ENCODE measurements around the gene DPH2.

The DPH2 gene

GRCh38 chr1:43984855-43985254, 15.0 kb downstream of the DPH2 start:
- DNase-seq, result no peak

- no peak for DNase-seq
Observed at GRCh38 chr1:43985984-43986595, 16.3 kb downstream of the DPH2 start.

- no peak for DNase-seq
Observed at GRCh38 chr1:43986712-43987111, 16.9 kb downstream of the DPH2 start.

GRCh38 chr1:43987159-43987902, 17.5 kb downstream of the DPH2 start:
- no peak for DNase-seq

- peak in 1 of 14 donors; percentile 43 for DNase-seq
Observed at GRCh38 chr1:43990271-43991199, 20.7 kb downstream of the DPH2 start.

- no peak for DNase-seq
Observed at GRCh38 chr1:43991200-43991475, 21.3 kb downstream of the DPH2 start.

- DNase-seq, result peak in 12 of 14 donors; percentile 41 to 89 (median 73)
Observed at GRCh38 chr1:43991476-43992231, 21.8 kb downstream of the DPH2 start, which contains the start of gene CCDC24. TSS of gene CCDC24 (plus strand) at chr1:43991599. CDS start at chr1:43991879, 280 bp downstream.

GRCh38 chr1:43992232-43992995, 22.6 kb downstream of the DPH2 start:
- DNase-seq, result no peak

GRCh38 chr1:43993206-43993914, 23.6 kb downstream of the DPH2 start:
- no peak for DNase-seq

GRCh38 chr1:43994071-43994470, 24.3 kb downstream of the DPH2 start:
- DNase-seq, result no peak

- DNase-seq, result peak in 2 of 14 donors; percentile 15 to 16
Observed at GRCh38 chr1:43994794-43995790, 25.3 kb downstream of the DPH2 start.

- peak in 3 of 14 donors; percentile 25 to 54 (median 38) for DNase-seq
Observed at GRCh38 chr1:43995984-43996732, 26.3 kb downstream of the DPH2 start.

GRCh38 chr1:43996733-43997115, 26.9 kb downstream of the DPH2 start:
- peak in 1 of 14 donors; percentile 44 for DNase-seq

- DNase-seq, result no peak
Observed at GRCh38 chr1:43997295-43997999, 27.6 kb downstream of the DPH2 start.

- no peak for DNase-seq
Observed at GRCh38 chr1:43998000-43998378, 28.2 kb downstream of the DPH2 start.

- DNase-seq, result peak in 6 of 14 donors; percentile 12 to 47 (median 32)
Observed at GRCh38 chr1:43999455-43999854, 29.6 kb downstream of the DPH2 start.

- DNase-seq, result no peak
Observed at GRCh38 chr1:44000122-44000665, 30.4 kb downstream of the DPH2 start.

GRCh38 chr1:44002165-44002564, 32.4 kb downstream of the DPH2 start:
- DNase-seq, result no peak

Data from C1 segment of cervical spinal cord (tissue), 14 donors.